ENCODE data around the gene ANKS1B.
A peak's percentile ranks its signal among the peaks of the same experiment; 100 is the strongest.
"Not testable (repeated sequence)": the region's sequence is repeated elsewhere in the genome, so short reads cannot be mapped to it uniquely, and the experiment has no call there.

The ANKS1B gene

DNA sequence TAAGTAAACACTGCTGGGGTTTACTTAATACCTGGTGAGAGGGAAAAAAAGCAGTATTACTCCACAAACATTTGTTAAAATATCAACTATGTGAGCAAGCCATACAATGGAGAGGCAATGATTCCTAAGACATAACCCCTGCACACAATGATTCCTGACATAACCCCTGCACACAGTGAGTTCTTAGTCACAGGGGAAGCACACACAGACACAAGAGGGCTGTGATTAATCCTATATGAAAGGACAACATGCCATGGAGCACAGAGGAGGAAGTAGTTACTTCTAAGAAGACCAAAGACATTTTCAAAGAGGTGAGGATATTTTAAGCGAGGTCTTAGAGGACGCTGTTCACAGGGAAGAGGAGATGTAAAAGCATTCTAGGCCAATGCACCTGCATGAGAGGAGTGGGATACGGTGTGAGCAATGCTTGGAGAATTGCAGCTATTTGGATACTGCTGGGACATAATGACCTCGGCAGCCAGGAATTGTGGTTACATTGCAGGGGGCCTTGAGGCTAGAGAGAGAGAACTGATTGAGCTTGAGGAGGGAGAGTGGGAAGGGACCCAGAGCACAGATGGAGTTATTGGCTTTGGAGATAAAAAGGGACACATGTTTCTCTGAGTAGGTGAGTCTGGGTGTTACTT, 1127.7 kb downstream of the ANKS1B start:
- no peak for TF ChIP-seq JUND (IDR thresholded peaks at IDR 0.05; ENCODE audit: low read depth)
- DNase-seq (ENCODE audit: low read depth in 1 of 2, low spot score in 1 of 2) = no peak
- in situ Hi-C loops (cut with HindIII; ENCODE audit: low pct_unique_long_range_greater_than_20kb, low sequenced_read_pairs) = no loop called here

DNA sequence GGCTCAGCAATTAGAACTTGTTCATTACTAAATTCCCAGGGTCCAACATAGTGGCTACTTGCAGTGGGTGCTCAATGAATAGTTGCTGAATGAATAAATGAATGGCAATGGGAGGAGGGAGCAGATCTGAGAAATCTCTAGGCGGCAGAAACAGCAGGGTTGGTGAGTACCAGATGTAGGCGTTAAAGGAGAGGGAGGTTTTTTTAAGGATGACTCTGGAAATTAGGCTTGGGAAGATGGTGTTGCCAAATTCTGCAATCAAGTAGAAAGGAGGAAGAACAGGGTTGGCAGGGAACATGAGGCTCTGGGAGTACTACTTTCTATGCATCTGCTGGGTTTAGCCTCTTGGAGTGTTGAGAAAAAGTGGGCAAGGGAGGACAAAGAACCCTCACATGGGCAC, 1132.6 kb downstream of the ANKS1B start:
- in situ Hi-C loops (cut with HindIII; ENCODE audit: low pct_unique_long_range_greater_than_20kb, low sequenced_read_pairs) = no loop called here
- no peak for DNase-seq (ENCODE audit: low read depth in 1 of 2, low spot score in 1 of 2)
- no peak for TF ChIP-seq JUND (IDR thresholded peaks at IDR 0.05; ENCODE audit: low read depth)

DNA sequence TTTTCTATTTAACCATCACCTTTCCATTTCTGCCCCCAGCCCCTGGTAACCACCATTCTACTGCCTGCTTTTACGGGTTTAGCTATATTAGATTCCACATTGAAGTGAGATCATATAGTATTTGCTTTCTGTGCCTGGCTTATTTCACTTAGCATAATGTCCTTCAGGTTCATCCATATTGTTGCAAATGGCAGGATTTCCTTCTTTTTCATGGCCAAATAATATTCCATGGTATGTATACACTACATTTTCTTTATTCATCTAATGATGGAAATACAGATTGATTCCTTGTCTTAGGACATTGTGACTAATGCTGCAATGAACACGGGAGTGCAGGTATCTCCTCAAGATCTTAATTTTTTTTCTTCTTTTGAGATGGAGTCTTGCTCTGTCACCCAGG, 1137.5 kb downstream of the ANKS1B start:
- in situ Hi-C loops (cut with HindIII; ENCODE audit: low pct_unique_long_range_greater_than_20kb, low sequenced_read_pairs) = no loop called here

DNA sequence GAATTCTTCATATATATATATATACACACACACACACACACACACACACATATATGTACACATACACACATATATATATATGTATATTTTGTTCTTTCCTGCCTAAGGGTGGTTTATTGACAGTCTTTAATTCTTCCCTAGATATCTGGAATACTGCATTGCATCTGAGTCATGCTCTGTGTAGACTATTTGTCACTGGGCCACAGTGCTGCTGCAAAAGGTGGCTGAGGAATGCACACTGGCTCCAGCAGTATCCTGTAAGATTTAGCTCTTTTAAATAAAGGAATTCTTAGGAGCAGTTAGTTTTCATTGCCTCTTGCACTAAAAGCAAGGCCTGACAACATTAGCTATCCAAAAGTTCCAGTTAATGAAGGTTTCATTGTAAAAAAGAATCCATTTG, 1138.8 kb downstream of the ANKS1B start:
- DNase-seq (ENCODE audit: low read depth in 1 of 2, low spot score in 1 of 2) = no peak
- in situ Hi-C loops (cut with HindIII; ENCODE audit: low pct_unique_long_range_greater_than_20kb, low sequenced_read_pairs) = no loop called here
- no peak for TF ChIP-seq JUND (IDR thresholded peaks at IDR 0.05; ENCODE audit: low read depth)

More for the DNA sequence above, 1137.5 kb downstream of the ANKS1B start:
- DNase-seq (ENCODE audit: low read depth in 1 of 2, low spot score in 1 of 2) = no peak
- no peak for TF ChIP-seq JUND (IDR thresholded peaks at IDR 0.05; ENCODE audit: low read depth)

DNA sequence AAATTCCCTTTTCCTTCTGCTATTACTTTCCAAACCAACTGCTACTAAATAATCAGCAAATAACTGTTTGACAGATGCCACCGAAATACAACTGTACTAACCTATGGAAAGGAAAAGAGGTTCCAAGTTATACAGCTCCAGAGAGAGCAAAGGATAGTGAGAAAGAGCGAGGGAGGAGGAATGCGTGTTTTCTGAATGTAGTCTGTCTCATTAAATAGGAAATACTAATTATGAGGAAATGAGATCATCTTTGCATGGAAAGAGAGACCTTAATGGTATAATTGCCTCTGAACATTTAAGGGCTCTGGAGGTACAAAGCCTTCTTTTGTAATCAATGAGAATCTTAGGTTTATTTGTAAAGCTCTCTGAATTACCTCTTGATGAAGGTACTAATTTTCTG, 1144.4 kb downstream of the ANKS1B start:
- no peak for DNase-seq (ENCODE audit: low read depth in 1 of 2, low spot score in 1 of 2)
- TF ChIP-seq JUND (IDR thresholded peaks at IDR 0.05; ENCODE audit: low read depth) = no peak
- in situ Hi-C loops (cut with HindIII; ENCODE audit: low pct_unique_long_range_greater_than_20kb, low sequenced_read_pairs) = no loop called here

DNA sequence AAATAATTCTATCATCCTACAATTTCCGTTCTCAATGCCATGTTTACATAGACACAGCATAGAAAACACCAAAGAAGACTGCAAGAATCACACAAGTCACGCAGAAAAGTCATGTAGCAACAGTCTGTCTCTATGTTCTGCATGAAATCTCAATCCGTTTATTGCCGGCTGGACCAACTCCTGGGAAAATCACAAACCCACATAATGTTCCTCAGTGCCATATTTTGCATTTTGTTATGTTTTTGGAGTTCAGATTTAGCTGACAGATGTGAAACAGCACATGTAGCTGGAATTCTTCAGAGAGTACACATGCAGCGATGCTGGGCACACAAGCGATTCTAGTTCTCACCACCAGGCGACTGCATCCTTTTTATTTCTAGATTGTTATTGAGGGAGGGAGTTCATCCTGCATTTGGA, 1146.5 kb downstream of the ANKS1B start:
- DNase-seq (ENCODE audit: low read depth in 1 of 2, low spot score in 1 of 2) = peak in 1 of 2 experiments; percentile 42
- TF ChIP-seq JUND (IDR thresholded peaks at IDR 0.05; ENCODE audit: low read depth) = no peak
- in situ Hi-C loops (cut with HindIII; ENCODE audit: low pct_unique_long_range_greater_than_20kb, low sequenced_read_pairs) = no loop called here

DNA sequence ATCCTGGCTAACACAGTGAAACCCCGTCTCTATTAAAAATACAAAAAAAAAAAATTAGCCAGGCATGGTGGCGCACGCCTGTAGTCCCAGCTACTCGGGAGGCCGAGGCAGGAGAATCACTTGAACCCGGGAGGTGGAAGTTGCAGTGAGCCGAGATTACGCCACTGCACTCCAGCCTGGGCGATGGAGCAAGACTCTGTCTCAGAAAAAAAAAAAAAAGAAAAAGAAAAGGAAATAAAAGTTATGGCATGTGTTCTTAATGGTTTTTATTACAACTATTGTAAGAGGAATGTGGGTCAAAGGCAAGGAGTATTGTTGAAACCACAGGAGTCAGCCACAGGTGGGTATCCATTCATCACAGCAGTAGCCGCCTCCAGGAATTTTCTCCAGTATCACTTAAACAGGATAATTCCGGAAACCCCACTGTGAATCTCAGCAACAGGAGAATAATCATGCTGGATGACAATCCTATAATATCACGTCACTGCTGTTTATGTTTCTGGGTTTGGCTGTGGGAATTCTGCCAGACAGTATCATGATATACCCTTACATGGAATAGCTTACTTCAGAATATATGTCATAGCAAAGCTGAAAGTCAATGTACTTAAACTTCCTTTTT, 1147.5 kb downstream of the ANKS1B start:
- DNase-seq (ENCODE audit: low read depth in 1 of 2, low spot score in 1 of 2); in situ Hi-C loops (cut with HindIII; ENCODE audit: low pct_unique_long_range_greater_than_20kb, low sequenced_read_pairs): not testable (repeated sequence)

DNA sequence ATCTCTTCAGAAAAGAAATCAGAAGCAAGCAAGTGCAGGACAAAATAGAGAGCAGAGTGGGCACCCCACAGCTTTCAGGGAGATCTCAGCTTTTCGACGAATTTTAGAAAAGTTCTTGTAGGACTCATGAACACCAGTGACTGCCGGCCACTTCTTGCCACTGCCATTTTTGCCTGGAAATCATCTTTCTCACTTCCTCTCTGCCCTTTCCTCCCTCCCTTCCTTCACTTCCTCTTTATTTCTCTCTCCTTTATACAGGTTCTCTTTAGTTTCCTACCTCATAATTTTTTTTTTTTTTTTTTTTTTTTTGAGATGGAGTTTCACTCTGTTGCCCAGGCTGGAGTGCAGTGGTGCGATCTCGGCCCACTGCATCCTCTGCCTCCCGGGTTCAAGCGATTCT, 1154.1 kb downstream of the ANKS1B start:
- TF ChIP-seq JUND (IDR thresholded peaks at IDR 0.05; ENCODE audit: low read depth) = no peak
- DNase-seq (ENCODE audit: low read depth in 1 of 2, low spot score in 1 of 2) = no peak
- in situ Hi-C loops (cut with HindIII; ENCODE audit: low pct_unique_long_range_greater_than_20kb, low sequenced_read_pairs) = no loop called here

DNA sequence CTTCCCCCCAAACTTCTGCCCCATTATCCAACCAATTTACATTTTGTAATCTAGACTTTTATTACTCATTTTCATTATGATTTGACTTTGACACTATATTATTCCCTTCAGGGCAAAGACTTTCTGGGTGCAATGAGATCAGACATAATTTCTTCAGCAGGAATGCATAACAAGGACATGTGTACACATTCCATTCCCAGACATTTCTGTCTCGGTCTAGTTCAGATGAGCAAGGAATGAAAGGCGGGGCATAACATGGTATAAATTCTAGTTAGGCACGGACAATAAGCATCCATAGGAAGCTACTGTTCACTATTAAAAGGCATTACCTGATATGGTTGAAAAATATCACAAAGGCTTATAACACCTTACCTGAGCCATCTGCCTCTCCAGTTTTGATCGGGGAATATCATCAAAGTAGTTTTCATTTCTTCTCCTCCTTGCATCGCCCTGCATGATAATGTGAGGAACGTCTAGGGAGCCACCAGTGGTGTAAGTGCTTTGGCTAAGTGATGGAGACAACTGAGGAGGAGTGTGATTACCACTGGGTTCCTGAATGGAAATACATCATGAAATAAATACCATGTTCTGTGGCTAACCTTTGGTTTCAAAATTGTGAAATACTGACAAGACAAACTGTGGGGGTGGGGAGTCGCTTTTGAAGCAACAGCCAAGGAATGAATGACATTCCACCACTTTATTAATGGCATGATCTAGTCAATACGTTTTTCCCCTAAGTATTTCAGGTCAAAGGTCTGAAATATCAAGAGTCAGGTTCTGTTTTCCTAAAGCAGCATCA, 1155.7 kb downstream of the ANKS1B start:
- no peak for TF ChIP-seq JUND (IDR thresholded peaks at IDR 0.05; ENCODE audit: low read depth)
- DNase-seq (ENCODE audit: low read depth in 1 of 2, low spot score in 1 of 2) = peak in 1 of 2 experiments; percentile 51
- in situ Hi-C loops (cut with HindIII; ENCODE audit: low pct_unique_long_range_greater_than_20kb, low sequenced_read_pairs) = no loop called here

DNA sequence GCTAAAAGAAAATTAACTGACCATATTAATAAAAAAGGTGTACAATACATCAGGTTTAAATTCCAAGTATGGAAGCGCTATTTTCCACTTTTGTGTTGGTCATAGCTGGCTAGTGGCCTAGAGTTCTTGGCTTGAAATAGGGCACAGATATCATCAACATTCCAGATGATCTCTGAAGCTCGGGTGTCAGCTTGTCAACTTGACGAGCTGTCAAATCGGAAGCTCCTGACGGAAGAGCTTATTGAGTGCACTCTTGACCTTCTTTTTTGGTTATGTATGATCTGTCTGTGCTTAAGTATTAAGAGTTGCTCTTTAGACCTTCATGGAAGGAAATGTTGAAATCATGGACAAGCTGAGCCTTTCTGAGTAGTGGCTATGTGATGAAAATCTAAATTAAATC, 1161.7 kb downstream of the ANKS1B start:
- DNase-seq (ENCODE audit: low read depth in 1 of 2, low spot score in 1 of 2) = peak in 1 of 2 experiments; percentile 61
- no peak for TF ChIP-seq JUND (IDR thresholded peaks at IDR 0.05; ENCODE audit: low read depth)
- in situ Hi-C loops (cut with HindIII; ENCODE audit: low pct_unique_long_range_greater_than_20kb, low sequenced_read_pairs) = no loop called here

DNA sequence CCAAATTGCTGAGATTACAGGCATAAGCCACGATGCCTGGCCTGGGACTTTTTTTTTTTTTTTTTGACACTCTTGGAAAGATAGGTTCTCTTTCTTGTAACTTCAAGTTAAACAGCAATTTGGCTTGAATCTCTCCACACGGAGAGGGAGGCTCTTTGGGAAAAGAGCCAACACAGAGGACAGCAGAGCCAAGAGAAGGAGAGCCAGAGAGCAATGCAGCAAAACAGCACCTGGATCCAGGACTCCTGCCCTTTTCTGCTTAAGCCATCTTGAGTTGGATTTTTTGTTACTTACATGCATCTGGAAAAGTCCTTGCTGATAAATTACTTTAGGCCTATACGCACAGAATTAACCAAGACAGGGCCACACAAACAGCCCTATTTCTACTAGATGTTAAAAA, 1162.9 kb downstream of the ANKS1B start:
- in situ Hi-C loops (cut with HindIII; ENCODE audit: low pct_unique_long_range_greater_than_20kb, low sequenced_read_pairs) = no loop called here
- no peak for TF ChIP-seq JUND (IDR thresholded peaks at IDR 0.05; ENCODE audit: low read depth)
- DNase-seq (ENCODE audit: low read depth in 1 of 2, low spot score in 1 of 2) = peak in 1 of 2 experiments; percentile 38

DNA sequence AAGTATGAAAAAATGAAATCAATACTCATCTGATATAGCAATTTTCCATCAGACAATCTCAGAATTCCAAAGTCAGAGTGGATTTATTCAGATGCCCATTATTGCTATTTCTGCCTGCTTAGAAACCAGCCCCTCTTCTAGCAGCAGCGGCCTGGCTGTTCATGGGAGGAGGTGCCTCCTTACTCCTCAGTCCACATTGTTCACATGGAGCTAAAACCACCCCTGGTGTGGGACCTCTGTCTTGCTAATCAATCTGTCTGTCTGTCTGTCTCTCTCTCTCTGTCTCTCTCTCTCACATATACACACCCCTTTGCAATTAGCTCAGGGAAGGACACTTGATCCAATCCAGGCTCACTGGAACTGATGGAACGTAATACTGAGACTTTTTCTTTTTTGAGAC, 1163.5 kb downstream of the ANKS1B start:
- TF ChIP-seq JUND (IDR thresholded peaks at IDR 0.05; ENCODE audit: low read depth) = no peak
- DNase-seq (ENCODE audit: low read depth in 1 of 2, low spot score in 1 of 2) = no peak

DNA sequence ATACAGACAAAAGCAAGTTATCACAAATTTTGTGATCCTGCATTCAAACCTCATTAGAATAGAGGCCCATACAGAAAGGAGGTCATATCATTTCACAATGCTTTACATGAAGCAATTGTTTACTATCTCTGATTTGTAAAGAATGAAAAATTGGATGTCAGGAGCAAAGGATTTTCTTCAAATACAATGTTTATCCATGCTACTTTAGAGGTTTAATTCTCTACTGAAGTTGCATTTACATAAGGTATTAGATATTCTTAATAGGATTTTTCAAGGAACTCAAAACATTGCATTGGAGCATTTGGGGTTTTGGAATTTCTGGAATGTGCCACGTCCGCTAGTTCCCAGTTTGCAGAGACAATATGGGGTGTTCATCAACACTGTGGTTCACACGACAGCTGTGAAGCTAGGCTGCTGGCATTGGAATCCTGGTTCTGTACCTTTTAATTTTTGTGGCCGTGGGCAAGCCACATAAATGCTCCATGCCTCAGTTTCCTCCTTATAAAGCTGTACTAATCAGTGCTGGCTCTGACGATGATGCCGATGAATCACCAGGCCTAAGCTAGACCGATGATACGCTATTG, 1164.8 kb downstream of the ANKS1B start:
- DNase-seq (ENCODE audit: low read depth in 1 of 2, low spot score in 1 of 2) = no peak
- in situ Hi-C loops (cut with HindIII; ENCODE audit: low pct_unique_long_range_greater_than_20kb, low sequenced_read_pairs) = no loop called here
- TF ChIP-seq JUND (IDR thresholded peaks at IDR 0.05; ENCODE audit: low read depth) = no peak

More for the DNA sequence above, 1163.5 kb downstream of the ANKS1B start:
- in situ Hi-C loops (cut with HindIII; ENCODE audit: low pct_unique_long_range_greater_than_20kb, low sequenced_read_pairs) = no loop called here
